CD4-positive, alpha-beta memory T cell (primary cell): ENCODE data around the gene NEO1. TPM values are rescaled to one million over a fixed set of nuclear protein-coding genes. Genes with fewer than 3 reads are reported as not detected.

Experiments used
- CTCF ChIA-PET: fragments of 350-600 bp; sonication (Branson Sonifier 250); formaldehyde crosslinking; loops from one replicate; lab custom pipeline; 2021; ENCODE audit warnings: inconsistent platforms; ENCODE audit not compliant: partially characterized antibody; lab: Charles Lee
- POLR2A ChIA-PET: fragments of 350-600 bp; sonication (Branson Sonifier 250); formaldehyde crosslinking; loops from one replicate; lab custom pipeline; 2021; ENCODE audit not compliant: partially characterized antibody; lab: Charles Lee
- DNase-seq, 5 donors: peaks; one replicate each; pipeline versions ENCODE4 v3.0.0 to v3.0.0-alpha.2; 2020 to 2022; ENCODE audit warnings: mixed read lengths in 1 of 5
- H3K27ac ChIP-seq: one replicate; pipeline ENCODE4 v1.7.0; 2013; ENCODE audit warnings: low read depth, low read length
- H3K27me3 ChIP-seq: 2 replicates; pipeline ENCODE4 v1.7.0; 2013; ENCODE audit warnings: mild to moderate bottlenecking, low read length, moderate library complexity; ENCODE audit not compliant: insufficient read depth
- H3K36me3 ChIP-seq: 2 replicates; pipeline ENCODE4 v1.7.0; 2013; ENCODE audit warnings: mild to moderate bottlenecking, low read length, moderate library complexity; ENCODE audit not compliant: insufficient read depth
- H3K4me1 ChIP-seq: 2 replicates; pipeline ENCODE4 v1.7.0; 2013; ENCODE audit warnings: mild to moderate bottlenecking, low read length, moderate library complexity; ENCODE audit not compliant: insufficient read depth
- H3K4me3 ChIP-seq, 2 donors: one replicate each; pipeline ENCODE4 v1.7.0; 2013; ENCODE audit warnings: low read length in 2 of 2, mild to moderate bottlenecking in 1 of 2
- H3K9me3 ChIP-seq, 2 donors: one replicate each; pipeline ENCODE4 v1.7.0; 2013; ENCODE audit warnings: low read length in 2 of 2, control low read depth in 1 of 2; ENCODE audit not compliant: control insufficient read depth in 1 of 2
- H3K27ac Mint-ChIP-seq, 7 donors: one replicate each; pipeline ENCODE4 v1.8.0; 2020 to 2021; ENCODE audit warnings: mixed read lengths in 7 of 7, mild to moderate bottlenecking in 6 of 7, inconsistent platforms in 3 of 7, moderate library complexity in 3 of 7
- H3K27me3 Mint-ChIP-seq, 2 donors: one replicate each; pipeline ENCODE4 v1.8.0; 2020 to 2021; ENCODE audit warnings: mixed read lengths in 2 of 2
- H3K36me3 Mint-ChIP-seq, 2 donors: one replicate each; pipeline ENCODE4 v1.8.0; 2020 to 2021; ENCODE audit warnings: mixed read lengths in 2 of 2, inconsistent platforms in 1 of 2, mild to moderate bottlenecking in 1 of 2
- H3K4me1 Mint-ChIP-seq, 4 donors: one replicate each; pipeline ENCODE4 v1.8.0; 2020 to 2021; ENCODE audit warnings: mixed read lengths in 4 of 4, mild to moderate bottlenecking in 1 of 4
- H3K4me3 Mint-ChIP-seq, 8 donors: one replicate each; pipeline ENCODE4 v1.8.0; 2020 to 2021; ENCODE audit warnings: mixed read lengths in 8 of 8, mild to moderate bottlenecking in 7 of 8, moderate library complexity in 6 of 8, inconsistent platforms in 3 of 8
- H3K9me3 Mint-ChIP-seq, 8 donors: one replicate each; pipeline ENCODE4 v1.8.0; 2020 to 2021; ENCODE audit warnings: mixed read lengths in 8 of 8, mild to moderate bottlenecking in 5 of 8, inconsistent platforms in 3 of 8, moderate library complexity in 1 of 8
- intact Hi-C: fragments of 100-400 bp; cut with micrococcal nuclease; formaldehyde crosslinking; loops from one replicate; pipeline ENCODE4 v1.15.1; 2023
- polyA plus RNA-seq, 2 donors: library from polyadenylated mRNA; unstranded; fragments of 300-500 nt; fragmentation: Illumina TruSeq; gene quantifications; one replicate each; pipeline ENCODE4 v1.2.3, GENCODE V29; 2021
- total RNA-seq, 2 experiments: library from RNA; stranded (reverse); gene quantifications; one replicate each; pipeline ENCODE4 v1.2.3, GENCODE V29; 2021

Gene NEO1
- total and polyA plus RNA-seq, 4 experiments from 2014 or later, result 1.9 to 15.7 (median 9.3) TPM

DNA sequence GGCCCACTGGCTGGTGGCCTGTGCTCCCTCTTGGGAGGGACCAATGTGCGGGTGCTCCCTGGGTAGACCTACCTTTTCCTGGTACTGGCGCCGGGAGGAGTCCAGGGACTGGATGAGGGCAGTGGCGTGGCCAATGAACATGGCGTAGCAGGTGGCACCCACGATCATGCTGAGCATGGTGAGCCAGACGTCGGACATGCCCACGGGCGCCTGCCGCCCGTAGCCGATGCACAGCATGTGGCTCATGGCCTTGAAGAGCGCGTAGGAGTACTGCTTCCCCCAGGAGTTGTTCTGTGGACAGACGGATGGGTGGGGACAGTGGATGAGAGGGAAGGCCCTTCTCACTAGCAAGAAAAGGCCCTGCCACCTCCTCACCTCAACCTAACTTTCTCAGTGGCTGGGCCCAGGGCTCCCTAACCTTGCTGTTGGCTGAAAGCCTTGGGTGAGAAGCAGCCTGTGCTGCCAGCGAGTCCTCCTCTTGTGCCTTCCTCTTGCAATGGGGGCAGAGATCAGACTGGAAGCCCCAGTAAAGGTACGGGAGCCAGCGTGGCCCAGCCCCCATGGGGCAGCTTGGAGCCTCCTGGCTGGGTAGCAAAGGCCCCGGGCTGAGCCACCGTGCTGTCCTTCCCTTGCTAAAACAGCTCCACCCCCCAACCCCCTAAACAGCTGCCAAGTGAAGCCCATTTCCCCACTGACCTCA is 277.4 kb downstream of the NEO1 start:
- CTCF ChIA-PET, result no interaction called here
- Histone ChIP-seq H3K27me3 (no peaks in the 10 kb centered on the region), H3K9me3 (no peaks in the 10 kb centered on the region), H3K4me3 (no peak overlapping the region), H3K4me1 (no peaks in the 10 kb centered on the region), H3K36me3 (no peaks in the 10 kb centered on the region), H3K27ac (no peak overlapping the region)
- POLR2A ChIA-PET, result no interaction called here
- Mint-ChIP-seq H3K4me1 (peaks cover 0 to 6% (median under 1%) of the 10 kb centered on the region in 4 donors), H3K36me3 (no peaks in the 10 kb centered on the region), H3K27me3 (peaks cover 2% of the 10 kb centered on the region in 2 donors), H3K4me3 (no peak overlapping the region), H3K27ac (no peak overlapping the region), H3K9me3 (no peaks in the 10 kb centered on the region)
- intact Hi-C loops, result no loop called here
- no peak for DNase-seq

DNA sequence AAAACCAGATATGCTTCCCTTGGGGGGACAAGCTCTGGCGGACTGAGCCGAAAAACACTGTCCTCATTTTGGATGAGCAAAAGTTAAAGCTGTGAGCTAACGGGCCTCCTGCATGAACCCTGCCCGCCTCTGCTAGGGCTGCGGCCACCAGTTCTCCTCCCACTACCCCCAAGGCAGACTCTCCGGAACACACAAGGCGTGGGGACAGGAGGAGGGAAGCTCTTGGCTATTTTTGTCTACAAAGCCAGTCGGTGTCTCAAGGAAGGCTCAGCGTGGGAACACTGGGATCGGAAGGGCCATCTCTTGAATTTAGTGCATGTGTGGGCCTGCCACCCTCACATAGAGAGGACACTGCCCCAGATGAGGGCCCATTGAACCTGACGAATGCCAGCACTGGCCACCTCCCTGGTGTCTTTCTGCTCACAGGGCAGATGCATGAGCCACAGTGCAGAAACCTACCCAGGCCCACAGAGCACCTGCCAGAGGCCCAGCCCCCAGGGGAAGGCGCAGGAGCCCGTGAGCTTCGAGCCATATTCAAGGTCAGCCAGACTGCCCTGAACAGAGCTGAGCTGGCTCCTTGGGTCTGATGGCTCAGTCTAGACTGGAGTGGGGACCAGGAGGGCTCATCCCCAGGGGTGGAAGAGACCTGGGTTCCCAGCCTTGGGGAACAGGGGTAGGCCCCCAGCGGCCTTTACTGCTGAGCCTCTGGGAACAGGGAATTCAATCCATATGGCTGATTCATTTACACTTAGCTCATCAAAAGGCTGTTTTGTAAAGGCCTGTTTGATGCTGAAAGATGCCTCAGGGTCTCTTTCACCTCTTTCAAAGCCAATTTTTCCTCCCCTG is 278.2 kb downstream of the NEO1 start:
- no peaks in the 10 kb centered on the region for H3K9me3 Mint-ChIP-seq
- Histone ChIP-seq H3K4me1 (no peaks in the 10 kb centered on the region), H3K27ac (no peak overlapping the region), H3K4me3 (no peak overlapping the region), H3K27me3 (no peaks in the 10 kb centered on the region), H3K9me3 (no peaks in the 10 kb centered on the region), H3K36me3 (no peaks in the 10 kb centered on the region)
- POLR2A ChIA-PET, result no interaction called here
- H3K4me3 Mint-ChIP-seq, result no peak overlapping the region
- H3K27me3 Mint-ChIP-seq, result peaks cover 0 to 2% of the 10 kb centered on the region in 2 donors
- no peaks in the 10 kb centered on the region for H3K36me3 Mint-ChIP-seq
- H3K27ac Mint-ChIP-seq, result peak overlapping the region in 1 of 7 donors; percentile 60
- CTCF ChIA-PET, result no interaction called here
- peaks cover 0 to 6% (median under 1%) of the 10 kb centered on the region in 4 donors for H3K4me1 Mint-ChIP-seq
- DNase-seq, result no peak
- intact Hi-C loops, result no loop called here

DNA sequence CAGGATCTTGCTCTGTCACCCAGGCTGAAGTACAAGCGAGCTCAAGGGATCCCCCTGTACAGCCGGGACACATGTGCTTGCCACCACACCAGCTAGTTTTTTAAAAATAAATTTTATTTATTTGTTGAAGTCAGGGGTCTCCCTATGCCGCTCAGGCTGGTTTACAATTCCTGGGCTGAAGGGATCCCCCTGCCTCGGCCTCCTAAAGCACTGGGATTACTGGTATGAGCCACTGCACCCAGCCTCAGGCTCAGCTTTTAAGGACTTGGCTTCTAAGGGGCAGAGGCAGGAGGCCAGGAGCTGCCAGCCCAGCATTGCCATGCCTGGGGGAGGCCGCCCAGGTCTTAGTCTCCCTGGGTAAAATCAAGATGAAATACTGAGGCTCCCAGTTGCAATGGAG is 279.2 kb downstream of the NEO1 start:
- peaks cover 0 to 2% of the 10 kb centered on the region in 2 donors for H3K27me3 Mint-ChIP-seq
- no peaks in the 10 kb centered on the region for H3K36me3 Mint-ChIP-seq
- H3K36me3 ChIP-seq, result no peaks in the 10 kb centered on the region
- intact Hi-C loops, result no loop called here
- H3K27ac ChIP-seq, result no peak overlapping the region
- H3K9me3 Mint-ChIP-seq, result no peaks in the 10 kb centered on the region
- H3K4me3 ChIP-seq, result no peak overlapping the region
- DNase-seq, result no peak
- no peaks in the 10 kb centered on the region for H3K4me1 Mint-ChIP-seq
- no peak overlapping the region for H3K4me3 Mint-ChIP-seq
- POLR2A ChIA-PET, result no interaction called here
- no peak overlapping the region for H3K27ac Mint-ChIP-seq
- no peaks in the 10 kb centered on the region for H3K27me3 ChIP-seq
- H3K4me1 ChIP-seq, result no peaks in the 10 kb centered on the region
- CTCF ChIA-PET, result no interaction called here
- H3K9me3 ChIP-seq, result no peaks in the 10 kb centered on the region

DNA sequence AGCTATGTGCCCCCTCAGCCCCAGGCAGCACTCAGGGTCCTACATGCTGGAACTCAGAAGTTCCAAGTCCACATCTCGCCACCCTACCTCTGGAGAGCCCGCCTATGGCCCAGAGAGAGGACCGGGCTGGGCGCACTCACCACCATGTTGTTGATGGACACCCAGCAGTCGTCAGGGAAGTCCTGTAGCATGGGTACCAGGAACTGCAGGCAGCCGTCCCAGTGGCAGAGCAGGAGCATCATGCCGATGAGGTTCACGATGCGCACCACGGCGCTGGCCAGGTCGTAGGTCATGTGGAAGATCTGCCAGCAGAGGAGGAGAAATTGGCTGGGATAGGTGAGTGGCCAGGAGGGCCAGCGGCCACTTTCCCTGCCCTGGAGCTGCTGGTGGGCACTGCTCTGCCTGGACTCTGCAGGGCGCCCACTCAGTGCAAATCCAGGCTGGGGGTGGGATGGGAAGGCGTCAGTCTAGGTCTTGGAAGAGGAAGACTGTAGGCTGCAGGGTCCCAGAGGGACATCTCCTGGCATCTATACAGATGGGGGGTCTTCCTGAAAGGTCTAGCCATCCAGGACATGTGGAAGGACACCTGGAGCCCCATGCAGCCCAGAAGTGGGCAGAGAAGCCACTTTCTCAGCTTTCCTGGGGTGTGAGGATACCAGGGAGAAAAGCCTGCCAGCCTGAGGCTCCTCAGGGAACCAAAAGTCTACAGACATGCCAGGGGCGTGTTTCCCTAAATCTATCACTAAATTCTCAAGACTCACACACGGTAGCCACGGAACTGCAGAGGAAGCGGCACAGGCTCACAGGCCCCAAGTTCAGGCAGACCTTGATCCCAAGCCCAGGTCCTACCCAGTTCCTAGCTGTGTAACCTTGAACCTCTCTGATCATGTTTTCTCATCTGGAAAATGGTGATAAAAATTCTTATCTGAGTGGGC is 280.0 kb downstream of the NEO1 start:
- Mint-ChIP-seq H3K36me3 (no peaks in the 10 kb centered on the region), H3K4me3 (no peak overlapping the region), H3K4me1 (no peaks in the 10 kb centered on the region), H3K27ac (no peak overlapping the region), H3K27me3 (peaks cover 2 to 5% of the 10 kb centered on the region in 2 donors), H3K9me3 (no peaks in the 10 kb centered on the region)
- H3K36me3 ChIP-seq, result no peaks in the 10 kb centered on the region
- DNase-seq, result no peak
- intact Hi-C loops, result no loop called here
- no peaks in the 10 kb centered on the region for H3K27me3 ChIP-seq
- no peaks in the 10 kb centered on the region for H3K4me1 ChIP-seq
- ChIA-PET CTCF (no interaction called here), POLR2A (no interaction called here)
- no peak overlapping the region for H3K4me3 ChIP-seq
- no peaks in the 10 kb centered on the region for H3K9me3 ChIP-seq
- no peak overlapping the region for H3K27ac ChIP-seq

DNA sequence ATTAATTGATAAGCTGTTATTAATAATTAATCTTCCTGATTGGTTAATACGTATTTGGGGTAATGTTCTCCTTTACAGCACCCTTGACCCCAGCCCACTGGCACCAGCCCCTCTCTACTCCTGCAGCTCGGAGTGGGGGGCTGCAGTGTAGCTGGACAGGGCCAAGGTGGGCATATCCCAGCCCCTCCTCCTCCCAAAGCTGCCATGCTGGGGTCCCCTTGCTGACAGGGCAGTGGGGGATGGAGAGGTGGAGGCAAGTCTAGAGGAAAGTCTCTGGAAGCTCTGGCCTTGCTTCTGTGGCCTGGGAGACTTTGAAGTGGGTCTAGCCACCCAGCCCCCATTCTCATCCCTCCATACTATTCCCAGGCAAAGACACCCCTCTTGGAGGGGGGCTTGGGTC is 280.7 kb downstream of the NEO1 start:
- Histone ChIP-seq H3K27ac (no peak overlapping the region), H3K4me3 (no peak overlapping the region), H3K9me3 (no peaks in the 10 kb centered on the region), H3K36me3 (no peaks in the 10 kb centered on the region), H3K27me3 (no peaks in the 10 kb centered on the region), H3K4me1 (no peaks in the 10 kb centered on the region)
- Mint-ChIP-seq H3K27ac (no peak overlapping the region), H3K4me3 (no peak overlapping the region), H3K36me3 (no peaks in the 10 kb centered on the region), H3K4me1 (no peaks in the 10 kb centered on the region), H3K9me3 (no peaks in the 10 kb centered on the region), H3K27me3 (peaks cover 2 to 6% of the 10 kb centered on the region in 2 donors)
- no peak for DNase-seq
- CTCF ChIA-PET, result no interaction called here
- intact Hi-C loops, result no loop called here
- POLR2A ChIA-PET, result no interaction called here

DNA sequence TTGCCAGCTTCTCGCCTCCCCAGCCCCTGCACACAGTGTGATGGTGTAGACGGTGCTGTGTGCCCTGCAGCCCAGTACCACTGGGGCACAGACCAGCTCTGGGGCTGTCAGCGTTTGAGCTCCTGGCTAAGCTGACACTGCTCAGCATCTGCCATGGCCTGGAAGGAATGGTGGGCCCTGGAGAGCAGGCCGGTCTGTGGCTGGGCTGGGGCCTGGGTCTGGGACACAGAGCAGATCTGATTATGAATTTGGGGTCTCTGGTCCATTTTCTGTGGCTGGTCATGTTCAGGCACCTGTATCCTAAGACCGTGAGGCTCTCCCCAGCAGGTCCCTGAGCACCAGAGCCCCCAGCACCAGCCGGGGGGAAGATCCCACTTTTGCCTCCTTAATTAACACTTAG is 281.8 kb downstream of the NEO1 start:
- Histone ChIP-seq H3K36me3 (no peaks in the 10 kb centered on the region), H3K9me3 (no peaks in the 10 kb centered on the region), H3K4me1 (no peaks in the 10 kb centered on the region), H3K27me3 (no peaks in the 10 kb centered on the region), H3K27ac (no peak overlapping the region), H3K4me3 (no peak overlapping the region)
- ChIA-PET POLR2A (no interaction called here), CTCF (no interaction called here)
- Mint-ChIP-seq H3K4me1 (no peaks in the 10 kb centered on the region), H3K4me3 (no peak overlapping the region), H3K9me3 (no peaks in the 10 kb centered on the region), H3K36me3 (no peaks in the 10 kb centered on the region), H3K27me3 (peaks cover 2 to 6% of the 10 kb centered on the region in 2 donors), H3K27ac (no peak overlapping the region)
- intact Hi-C loops, result no loop called here
- no peak for DNase-seq

DNA sequence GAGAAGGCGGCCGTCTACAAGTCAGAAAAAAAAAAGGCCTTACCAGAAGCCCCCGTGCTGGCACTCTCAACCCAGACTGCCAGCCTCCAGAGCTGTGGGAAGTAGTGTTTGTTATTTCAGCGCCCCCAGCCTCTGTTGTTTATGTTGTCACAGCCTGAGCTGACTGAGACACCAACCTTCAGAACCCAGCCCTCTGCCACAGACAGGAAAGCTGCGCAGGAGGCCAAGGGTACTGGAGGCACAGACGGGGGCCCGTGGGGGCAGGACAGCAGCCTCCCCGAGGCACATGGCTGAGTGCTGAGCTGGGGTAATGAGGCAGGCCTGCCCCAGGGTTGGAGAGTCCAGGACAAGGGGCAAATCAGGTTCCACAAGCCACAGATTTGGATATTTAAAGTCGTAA is 282.8 kb downstream of the NEO1 start:
- H3K27ac ChIP-seq, result no peak overlapping the region
- H3K4me3 ChIP-seq, result no peak overlapping the region
- H3K4me3 Mint-ChIP-seq, result no peak overlapping the region
- CTCF ChIA-PET, result interaction anchor here (0.6 to 1.0 kb wide), 2 partner anchors 9 to 81 kb away, joined by 3 read pairs; no protein-coding TSS in a partner anchor
- no peaks in the 10 kb centered on the region for H3K36me3 ChIP-seq
- no peak for DNase-seq
- no peaks in the 10 kb centered on the region for H3K9me3 ChIP-seq
- H3K27me3 Mint-ChIP-seq, result peaks cover 2 to 6% of the 10 kb centered on the region in 2 donors
- no peak overlapping the region for H3K27ac Mint-ChIP-seq
- H3K4me1 ChIP-seq, result no peaks in the 10 kb centered on the region
- H3K4me1 Mint-ChIP-seq, result no peaks in the 10 kb centered on the region
- intact Hi-C loops, result no loop called here
- POLR2A ChIA-PET, result no interaction called here
- H3K36me3 Mint-ChIP-seq, result no peaks in the 10 kb centered on the region
- no peaks in the 10 kb centered on the region for H3K9me3 Mint-ChIP-seq
- no peaks in the 10 kb centered on the region for H3K27me3 ChIP-seq
